Measurements from ENCODE around the gene FAM83G.
"Not testable (repeated sequence)": the region's sequence is repeated elsewhere in the genome, so short reads cannot be mapped to it uniquely, and the experiment has no call there.

Gene FAM83G

GRCh38 chr17:18960803-18961511 lies 43.6 kb downstream of the FAM83G start:
- H3K9me3 ChIP-seq (replicated peaks; ENCODE audit: low read length), result no peaks in the 10 kb centered on the region
- no peak overlapping the region for H3K4me2 ChIP-seq (ENCODE audit: low read length)
- H3K9ac ChIP-seq (ENCODE audit: low read depth, low read length), result no peak overlapping the region
- H3K4me1 ChIP-seq (ENCODE audit: control insufficient read depth, insufficient read depth, low read length), result peaks cover 23% of the 10 kb centered on the region
- peaks cover 2% of the 10 kb centered on the region for H3K27me3 ChIP-seq (ENCODE audit: control insufficient read depth, insufficient read depth, low read length)
- H3K36me3 ChIP-seq (ENCODE audit: insufficient read depth, low read length), result no peaks in the 10 kb centered on the region
- H3K4me3 ChIP-seq (ENCODE audit: low read length), result no peak overlapping the region

- peaks cover 2% of the 10 kb centered on the region for H3K27me3 ChIP-seq (ENCODE audit: control insufficient read depth, insufficient read depth, low read length)
- H3K4me2 ChIP-seq (ENCODE audit: low read length), result no peak overlapping the region
- no peak overlapping the region for H3K9ac ChIP-seq (ENCODE audit: low read depth, low read length)
- H3K4me3 ChIP-seq (ENCODE audit: low read length), result no peak overlapping the region
- no peaks in the 10 kb centered on the region for H3K9me3 ChIP-seq (replicated peaks; ENCODE audit: low read length)
- no peaks in the 10 kb centered on the region for H3K36me3 ChIP-seq (ENCODE audit: insufficient read depth, low read length)
- H3K4me1 ChIP-seq (ENCODE audit: control insufficient read depth, insufficient read depth, low read length), result peaks cover 23% of the 10 kb centered on the region
These were observed 44.3 kb downstream of the FAM83G start for GRCh38 chr17:18960241-18960665.

GRCh38 chr17:18959845-18960240 lies 44.7 kb downstream of the FAM83G start:
- H3K4me3 ChIP-seq (ENCODE audit: low read length), result no peak overlapping the region
- H3K4me1 ChIP-seq (ENCODE audit: control insufficient read depth, insufficient read depth, low read length), result peaks cover 23% of the 10 kb centered on the region
- no peak overlapping the region for H3K9ac ChIP-seq (ENCODE audit: low read depth, low read length)
- H3K4me2 ChIP-seq (ENCODE audit: low read length), result no peak overlapping the region
- no peaks in the 10 kb centered on the region for H3K9me3 ChIP-seq (replicated peaks; ENCODE audit: low read length)
- H3K36me3 ChIP-seq (ENCODE audit: insufficient read depth, low read length), result no peaks in the 10 kb centered on the region
- H3K27me3 ChIP-seq (ENCODE audit: control insufficient read depth, insufficient read depth, low read length), result peaks cover 2% of the 10 kb centered on the region

- Histone ChIP-seq H3K36me3 (ENCODE audit: insufficient read depth, low read length) (no peaks in the 10 kb centered on the region), H3K27me3 (ENCODE audit: control insufficient read depth, insufficient read depth, low read length) (peaks cover 2% of the 10 kb centered on the region), H3K9me3 (replicated peaks; ENCODE audit: low read length) (no peaks in the 10 kb centered on the region), H3K4me1 (ENCODE audit: control insufficient read depth, insufficient read depth, low read length) (peaks cover 23% of the 10 kb centered on the region), H3K4me2 (ENCODE audit: low read length) (no peak overlapping the region), H3K9ac (ENCODE audit: low read depth, low read length) (no peak overlapping the region), H3K4me3 (ENCODE audit: low read length) (no peak overlapping the region)
These were observed 45.3 kb downstream of the FAM83G start for GRCh38 chr17:18959071-18959844.

- peaks cover 2% of the 10 kb centered on the region for H3K27me3 ChIP-seq (ENCODE audit: control insufficient read depth, insufficient read depth, low read length)
- no peak overlapping the region for H3K9ac ChIP-seq (ENCODE audit: low read depth, low read length)
- H3K4me3 ChIP-seq (ENCODE audit: low read length), result no peak overlapping the region
- peaks cover 22% of the 10 kb centered on the region for H3K4me1 ChIP-seq (ENCODE audit: control insufficient read depth, insufficient read depth, low read length)
- no peak overlapping the region for H3K4me2 ChIP-seq (ENCODE audit: low read length)
- H3K36me3 ChIP-seq (ENCODE audit: insufficient read depth, low read length), result no peaks in the 10 kb centered on the region
- no peaks in the 10 kb centered on the region for H3K9me3 ChIP-seq (replicated peaks; ENCODE audit: low read length)
These were observed 46.0 kb downstream of the FAM83G start for GRCh38 chr17:18958611-18959010.

- peaks cover 14% of the 10 kb centered on the region for H3K4me1 ChIP-seq (ENCODE audit: control insufficient read depth, insufficient read depth, low read length)
- no peak overlapping the region for H3K4me2 ChIP-seq (ENCODE audit: low read length)
- H3K36me3 ChIP-seq (ENCODE audit: insufficient read depth, low read length), result no peaks in the 10 kb centered on the region
- peaks cover 2% of the 10 kb centered on the region for H3K27me3 ChIP-seq (ENCODE audit: control insufficient read depth, insufficient read depth, low read length)
- no peaks in the 10 kb centered on the region for H3K9me3 ChIP-seq (replicated peaks; ENCODE audit: low read length)
- no peak overlapping the region for H3K9ac ChIP-seq (ENCODE audit: low read depth, low read length)
- H3K4me3 ChIP-seq (ENCODE audit: low read length), result no peak overlapping the region
These were observed 46.7 kb downstream of the FAM83G start for GRCh38 chr17:18957831-18958230.

GRCh38 chr17:18956581-18956980 lies 48.0 kb downstream of the FAM83G start:
- no peaks in the 10 kb centered on the region for H3K36me3 ChIP-seq (ENCODE audit: insufficient read depth, low read length)
- H3K9me3 ChIP-seq (replicated peaks; ENCODE audit: low read length), result no peaks in the 10 kb centered on the region
- H3K27me3 ChIP-seq (ENCODE audit: control insufficient read depth, insufficient read depth, low read length), result peaks cover 11% of the 10 kb centered on the region

GRCh38 chr17:18956021-18956420 lies 48.5 kb downstream of the FAM83G start:
- H3K4me1 ChIP-seq (ENCODE audit: control insufficient read depth, insufficient read depth, low read length); H3K4me2 ChIP-seq (ENCODE audit: low read length); H3K4me3 ChIP-seq (ENCODE audit: low read length); H3K36me3 ChIP-seq (ENCODE audit: insufficient read depth, low read length); H3K9ac ChIP-seq (ENCODE audit: low read depth, low read length); H3K9me3 ChIP-seq (replicated peaks; ENCODE audit: low read length): not testable (repeated sequence)
- H3K27me3 ChIP-seq (ENCODE audit: control insufficient read depth, insufficient read depth, low read length), result peaks cover 17% of the 10 kb centered on the region

More at GRCh38 chr17:18956581-18956980, 48.0 kb downstream of the FAM83G start:
- H3K4me1 ChIP-seq (ENCODE audit: control insufficient read depth, insufficient read depth, low read length), result peaks cover 2% of the 10 kb centered on the region
- H3K4me2 ChIP-seq (ENCODE audit: low read length), result no peak overlapping the region
- H3K4me3 ChIP-seq (ENCODE audit: low read length), result no peak overlapping the region
- H3K9ac ChIP-seq (ENCODE audit: low read depth, low read length), result no peak overlapping the region

- Histone ChIP-seq H3K4me2 (ENCODE audit: low read length) (no peak overlapping the region), H3K27me3 (ENCODE audit: control insufficient read depth, insufficient read depth, low read length) (peaks cover 26% of the 10 kb centered on the region), H3K9ac (ENCODE audit: low read depth, low read length) (no peak overlapping the region), H3K4me3 (ENCODE audit: low read length) (no peak overlapping the region), H3K4me1 (ENCODE audit: control insufficient read depth, insufficient read depth, low read length) (no peaks in the 10 kb centered on the region), H3K36me3 (ENCODE audit: insufficient read depth, low read length) (no peaks in the 10 kb centered on the region), H3K9me3 (replicated peaks; ENCODE audit: low read length) (no peaks in the 10 kb centered on the region)
These were observed 49.6 kb downstream of the FAM83G start for GRCh38 chr17:18955009-18955408.

- Histone ChIP-seq H3K4me3 (ENCODE audit: low read length) (no peak overlapping the region), H3K9ac (ENCODE audit: low read depth, low read length) (no peak overlapping the region), H3K27me3 (ENCODE audit: control insufficient read depth, insufficient read depth, low read length) (peaks cover 33% of the 10 kb centered on the region), H3K4me2 (ENCODE audit: low read length) (no peak overlapping the region), H3K9me3 (replicated peaks; ENCODE audit: low read length) (no peaks in the 10 kb centered on the region), H3K4me1 (ENCODE audit: control insufficient read depth, insufficient read depth, low read length) (no peaks in the 10 kb centered on the region), H3K36me3 (ENCODE audit: insufficient read depth, low read length) (no peaks in the 10 kb centered on the region)
These were observed 50.2 kb downstream of the FAM83G start for GRCh38 chr17:18954321-18954720.

- Histone ChIP-seq H3K9ac (ENCODE audit: low read depth, low read length) (no peak overlapping the region), H3K4me1 (ENCODE audit: control insufficient read depth, insufficient read depth, low read length) (no peaks in the 10 kb centered on the region), H3K36me3 (ENCODE audit: insufficient read depth, low read length) (no peaks in the 10 kb centered on the region), H3K27me3 (ENCODE audit: control insufficient read depth, insufficient read depth, low read length) (peaks cover 33% of the 10 kb centered on the region), H3K4me3 (ENCODE audit: low read length) (no peak overlapping the region), H3K4me2 (ENCODE audit: low read length) (no peak overlapping the region), H3K9me3 (replicated peaks; ENCODE audit: low read length) (no peaks in the 10 kb centered on the region)
These were observed 51.3 kb downstream of the FAM83G start for GRCh38 chr17:18953231-18953728.
